H1 (cell line): ENCODE data around the gene EFEMP2.

ENCODE experiments used
- CBX5 ChIP-seq: fragments of 300-800, 300-1000 bp; sonication (generic); IDR thresholded peaks from 2 replicates; pipeline ENCODE4 v1.7.1; 2016; ENCODE audit warnings: antibody characterized with exemption, low read length, low read depth
- CBX8 ChIP-seq: fragments of 300-800, 300-1000 bp; sonication (generic); IDR thresholded peaks from 2 replicates; pipeline ENCODE4 v1.7.1; 2016; ENCODE audit warnings: low read depth, low read length, borderline replicate concordance
- EZH2 ChIP-seq: fragments of 200-600 bp; sonication (generic); IDR thresholded peaks from 2 replicates; pipeline ENCODE4 v1.7.1; 2012; ENCODE audit warnings: low read depth, mild to moderate bottlenecking, moderate library complexity, low read length, inconsistent platforms; ENCODE audit not compliant: severe bottlenecking
- KDM1A ChIP-seq: fragments of 200-600, 300-600 bp; sonication (generic); IDR thresholded peaks from 2 replicates; pipeline ENCODE4 v1.7.1; 2016; ENCODE audit warnings: mild to moderate bottlenecking, low read length, borderline replicate concordance
- NRF1 ChIP-seq: IDR thresholded peaks from 2 replicates; pipeline ENCODE4 v1.6.1; 2011; ENCODE audit warnings: mild to moderate bottlenecking, low read depth, low read length, improper control_type of control experiment
- POLR2AphosphoS5 ChIP-seq: IDR thresholded peaks from 2 replicates; pipeline ENCODE4 v1.6.1; 2011; ENCODE audit warnings: low read depth, low read length
- RFX5 ChIP-seq: IDR thresholded peaks from 2 replicates; pipeline ENCODE4 v1.6.1; 2011; ENCODE audit warnings: low read depth, low read length, improper control_type of control experiment, borderline replicate concordance
- SP1 ChIP-seq: IDR thresholded peaks from 2 replicates; pipeline ENCODE4 v1.6.1; 2011; ENCODE audit warnings: low read depth, low read length
- TAF1 ChIP-seq: IDR thresholded peaks from 2 replicates; pipeline ENCODE4 v1.6.1; 2011; ENCODE audit warnings: mild to moderate bottlenecking, low read depth, low read length
- TEAD4 ChIP-seq: IDR thresholded peaks from 2 replicates; pipeline ENCODE4 v1.6.1; 2012; ENCODE audit warnings: low read depth, low read length, inconsistent platforms, mixed read lengths
- ZNF274 ChIP-seq: IDR thresholded peaks from 2 replicates; pipeline ENCODE4 v1.7.0; 2012; ENCODE audit warnings: low read length, borderline replicate concordance; ENCODE audit errors: extremely low read depth
- TF ChIP-seq, protein P1 (sequence below): fragments of 300-600 bp; sonication (generic); IDR thresholded peaks from 2 replicates; pipeline ENCODE4 v1.7.1; 2012; ENCODE audit warnings: low read length, moderate library complexity, mild to moderate bottlenecking, inconsistent platforms; ENCODE audit not compliant: insufficient replicate concordance
- TF ChIP-seq, protein P2 (sequence below), 3 experiments: IDR thresholded peaks; 1 replicate in 2 of 3; 2 replicates in 1 of 3; pipeline versions ENCODE4 v1.5.1 to v1.6.1; 2011; ENCODE audit warnings: low read length in 3 of 3, mild to moderate bottlenecking in 3 of 3, inconsistent platforms in 2 of 3, low read depth in 1 of 3, moderate library complexity in 1 of 3; ENCODE audit not compliant: insufficient read depth in 1 of 3; ENCODE audit errors: control extremely low read depth in 1 of 3

DNA sequence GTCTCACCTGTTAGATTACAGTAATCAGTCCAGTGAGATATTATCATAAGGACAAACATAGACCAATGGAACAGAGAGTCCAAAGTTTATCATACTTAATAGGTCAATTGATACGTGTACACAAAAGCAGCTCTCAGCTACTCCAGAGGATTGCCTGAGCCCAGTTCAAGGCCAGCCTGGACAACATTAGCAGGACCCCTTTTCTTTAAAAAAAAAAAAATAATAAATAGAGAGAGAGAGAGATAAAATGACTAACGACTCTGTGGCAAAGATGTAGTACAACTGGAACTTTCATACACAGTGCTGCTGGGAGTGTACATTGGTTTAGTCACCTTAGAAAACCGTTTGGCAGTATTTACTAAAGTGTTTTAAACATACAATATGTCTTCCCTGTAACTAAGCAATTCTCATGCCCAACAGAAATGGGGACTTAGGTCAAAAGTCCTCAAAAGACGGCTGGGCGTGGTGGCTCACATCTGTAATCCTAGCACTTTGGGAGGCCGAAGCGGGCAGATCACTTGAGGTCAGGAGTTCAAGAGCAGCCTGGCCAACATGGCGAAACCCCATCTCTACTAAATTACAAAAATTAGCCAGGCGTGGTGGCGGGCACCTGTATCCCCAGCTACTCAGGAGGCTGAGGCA is 28.2 kb downstream of the EFEMP2 start:
- TF ChIP-seq EZH2 (no peak), ZNF274 (no peak), NRF1 (no peak), TAF1 (no peak), POLR2AphosphoS5 (no peak), KDM1A (no peak), RFX5 (no peak), CBX8 (no peak), TEAD4 (no peak), CBX5 (no peak), SP1 (no peak)
- TF ChIP-seq, protein P1, sequence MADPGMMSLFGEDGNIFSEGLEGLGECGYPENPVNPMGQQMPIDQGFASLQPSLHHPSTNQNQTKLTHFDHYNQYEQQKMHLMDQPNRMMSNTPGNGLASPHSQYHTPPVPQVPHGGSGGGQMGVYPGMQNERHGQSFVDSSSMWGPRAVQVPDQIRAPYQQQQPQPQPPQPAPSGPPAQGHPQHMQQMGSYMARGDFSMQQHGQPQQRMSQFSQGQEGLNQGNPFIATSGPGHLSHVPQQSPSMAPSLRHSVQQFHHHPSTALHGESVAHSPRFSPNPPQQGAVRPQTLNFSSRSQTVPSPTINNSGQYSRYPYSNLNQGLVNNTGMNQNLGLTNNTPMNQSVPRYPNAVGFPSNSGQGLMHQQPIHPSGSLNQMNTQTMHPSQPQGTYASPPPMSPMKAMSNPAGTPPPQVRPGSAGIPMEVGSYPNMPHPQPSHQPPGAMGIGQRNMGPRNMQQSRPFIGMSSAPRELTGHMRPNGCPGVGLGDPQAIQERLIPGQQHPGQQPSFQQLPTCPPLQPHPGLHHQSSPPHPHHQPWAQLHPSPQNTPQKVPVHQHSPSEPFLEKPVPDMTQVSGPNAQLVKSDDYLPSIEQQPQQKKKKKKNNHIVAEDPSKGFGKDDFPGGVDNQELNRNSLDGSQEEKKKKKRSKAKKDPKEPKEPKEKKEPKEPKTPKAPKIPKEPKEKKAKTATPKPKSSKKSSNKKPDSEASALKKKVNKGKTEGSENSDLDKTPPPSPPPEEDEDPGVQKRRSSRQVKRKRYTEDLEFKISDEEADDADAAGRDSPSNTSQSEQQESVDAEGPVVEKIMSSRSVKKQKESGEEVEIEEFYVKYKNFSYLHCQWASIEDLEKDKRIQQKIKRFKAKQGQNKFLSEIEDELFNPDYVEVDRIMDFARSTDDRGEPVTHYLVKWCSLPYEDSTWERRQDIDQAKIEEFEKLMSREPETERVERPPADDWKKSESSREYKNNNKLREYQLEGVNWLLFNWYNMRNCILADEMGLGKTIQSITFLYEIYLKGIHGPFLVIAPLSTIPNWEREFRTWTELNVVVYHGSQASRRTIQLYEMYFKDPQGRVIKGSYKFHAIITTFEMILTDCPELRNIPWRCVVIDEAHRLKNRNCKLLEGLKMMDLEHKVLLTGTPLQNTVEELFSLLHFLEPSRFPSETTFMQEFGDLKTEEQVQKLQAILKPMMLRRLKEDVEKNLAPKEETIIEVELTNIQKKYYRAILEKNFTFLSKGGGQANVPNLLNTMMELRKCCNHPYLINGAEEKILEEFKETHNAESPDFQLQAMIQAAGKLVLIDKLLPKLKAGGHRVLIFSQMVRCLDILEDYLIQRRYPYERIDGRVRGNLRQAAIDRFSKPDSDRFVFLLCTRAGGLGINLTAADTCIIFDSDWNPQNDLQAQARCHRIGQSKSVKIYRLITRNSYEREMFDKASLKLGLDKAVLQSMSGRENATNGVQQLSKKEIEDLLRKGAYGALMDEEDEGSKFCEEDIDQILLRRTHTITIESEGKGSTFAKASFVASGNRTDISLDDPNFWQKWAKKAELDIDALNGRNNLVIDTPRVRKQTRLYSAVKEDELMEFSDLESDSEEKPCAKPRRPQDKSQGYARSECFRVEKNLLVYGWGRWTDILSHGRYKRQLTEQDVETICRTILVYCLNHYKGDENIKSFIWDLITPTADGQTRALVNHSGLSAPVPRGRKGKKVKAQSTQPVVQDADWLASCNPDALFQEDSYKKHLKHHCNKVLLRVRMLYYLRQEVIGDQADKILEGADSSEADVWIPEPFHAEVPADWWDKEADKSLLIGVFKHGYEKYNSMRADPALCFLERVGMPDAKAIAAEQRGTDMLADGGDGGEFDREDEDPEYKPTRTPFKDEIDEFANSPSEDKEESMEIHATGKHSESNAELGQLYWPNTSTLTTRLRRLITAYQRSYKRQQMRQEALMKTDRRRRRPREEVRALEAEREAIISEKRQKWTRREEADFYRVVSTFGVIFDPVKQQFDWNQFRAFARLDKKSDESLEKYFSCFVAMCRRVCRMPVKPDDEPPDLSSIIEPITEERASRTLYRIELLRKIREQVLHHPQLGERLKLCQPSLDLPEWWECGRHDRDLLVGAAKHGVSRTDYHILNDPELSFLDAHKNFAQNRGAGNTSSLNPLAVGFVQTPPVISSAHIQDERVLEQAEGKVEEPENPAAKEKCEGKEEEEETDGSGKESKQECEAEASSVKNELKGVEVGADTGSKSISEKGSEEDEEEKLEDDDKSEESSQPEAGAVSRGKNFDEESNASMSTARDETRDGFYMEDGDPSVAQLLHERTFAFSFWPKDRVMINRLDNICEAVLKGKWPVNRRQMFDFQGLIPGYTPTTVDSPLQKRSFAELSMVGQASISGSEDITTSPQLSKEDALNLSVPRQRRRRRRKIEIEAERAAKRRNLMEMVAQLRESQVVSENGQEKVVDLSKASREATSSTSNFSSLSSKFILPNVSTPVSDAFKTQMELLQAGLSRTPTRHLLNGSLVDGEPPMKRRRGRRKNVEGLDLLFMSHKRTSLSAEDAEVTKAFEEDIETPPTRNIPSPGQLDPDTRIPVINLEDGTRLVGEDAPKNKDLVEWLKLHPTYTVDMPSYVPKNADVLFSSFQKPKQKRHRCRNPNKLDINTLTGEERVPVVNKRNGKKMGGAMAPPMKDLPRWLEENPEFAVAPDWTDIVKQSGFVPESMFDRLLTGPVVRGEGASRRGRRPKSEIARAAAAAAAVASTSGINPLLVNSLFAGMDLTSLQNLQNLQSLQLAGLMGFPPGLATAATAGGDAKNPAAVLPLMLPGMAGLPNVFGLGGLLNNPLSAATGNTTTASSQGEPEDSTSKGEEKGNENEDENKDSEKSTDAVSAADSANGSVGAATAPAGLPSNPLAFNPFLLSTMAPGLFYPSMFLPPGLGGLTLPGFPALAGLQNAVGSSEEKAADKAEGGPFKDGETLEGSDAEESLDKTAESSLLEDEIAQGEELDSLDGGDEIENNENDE, result no peak
- TF ChIP-seq, protein P2, sequence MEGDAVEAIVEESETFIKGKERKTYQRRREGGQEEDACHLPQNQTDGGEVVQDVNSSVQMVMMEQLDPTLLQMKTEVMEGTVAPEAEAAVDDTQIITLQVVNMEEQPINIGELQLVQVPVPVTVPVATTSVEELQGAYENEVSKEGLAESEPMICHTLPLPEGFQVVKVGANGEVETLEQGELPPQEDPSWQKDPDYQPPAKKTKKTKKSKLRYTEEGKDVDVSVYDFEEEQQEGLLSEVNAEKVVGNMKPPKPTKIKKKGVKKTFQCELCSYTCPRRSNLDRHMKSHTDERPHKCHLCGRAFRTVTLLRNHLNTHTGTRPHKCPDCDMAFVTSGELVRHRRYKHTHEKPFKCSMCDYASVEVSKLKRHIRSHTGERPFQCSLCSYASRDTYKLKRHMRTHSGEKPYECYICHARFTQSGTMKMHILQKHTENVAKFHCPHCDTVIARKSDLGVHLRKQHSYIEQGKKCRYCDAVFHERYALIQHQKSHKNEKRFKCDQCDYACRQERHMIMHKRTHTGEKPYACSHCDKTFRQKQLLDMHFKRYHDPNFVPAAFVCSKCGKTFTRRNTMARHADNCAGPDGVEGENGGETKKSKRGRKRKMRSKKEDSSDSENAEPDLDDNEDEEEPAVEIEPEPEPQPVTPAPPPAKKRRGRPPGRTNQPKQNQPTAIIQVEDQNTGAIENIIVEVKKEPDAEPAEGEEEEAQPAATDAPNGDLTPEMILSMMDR (IDR thresholded peaks at IDR 0.05; ENCODE audit: control extremely low read depth in 1 of 3, insufficient read depth in 1 of 3, low read depth in 1 of 3, low read length in 3 of 3), result no peak
